ENCODE data around the gene SP100.

SP100 gene

DNA sequence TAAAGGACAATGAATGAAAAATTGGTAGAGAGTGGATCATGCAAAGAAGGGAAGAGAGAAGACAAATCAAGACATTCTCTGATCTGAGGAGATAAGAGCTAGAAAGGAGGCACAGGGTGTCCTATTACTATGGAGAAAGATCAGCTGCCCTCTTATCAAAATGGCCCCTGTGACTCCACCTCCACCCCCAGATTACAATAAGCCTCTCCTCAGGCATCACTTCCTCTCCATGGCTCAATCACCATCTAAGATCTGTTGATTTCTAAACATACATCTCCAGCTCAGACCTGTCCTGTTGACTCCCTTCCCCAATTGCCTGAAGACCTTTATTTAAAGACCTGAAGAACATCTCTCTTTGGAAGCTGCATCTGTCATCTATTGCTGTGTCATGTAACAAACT, 43.2 kb downstream of the SP100 start:
- DNase-seq: peak in 3 of 4 experiments; percentile 21 to 34 (median 33)

DNA sequence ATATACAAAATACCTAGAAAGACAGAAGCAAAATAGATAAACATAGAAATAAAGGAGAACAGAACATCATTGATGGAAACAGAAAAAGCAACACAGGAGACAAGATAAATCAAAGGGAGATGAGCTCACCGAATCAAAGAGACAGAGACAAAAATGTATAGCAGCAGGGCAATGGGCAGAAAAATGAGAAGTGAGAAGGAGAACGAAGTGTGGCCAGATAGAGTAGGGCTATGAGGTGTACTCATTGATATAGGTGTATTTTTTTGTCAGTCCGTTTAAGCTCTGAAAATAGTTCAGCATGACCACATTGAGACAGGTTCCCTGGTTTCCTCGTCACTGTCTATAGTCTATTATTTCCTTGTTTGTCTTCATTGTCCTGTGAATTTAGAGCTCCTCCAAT, 55.1 kb downstream of the SP100 start:
- DNase-seq: no peak

DNA sequence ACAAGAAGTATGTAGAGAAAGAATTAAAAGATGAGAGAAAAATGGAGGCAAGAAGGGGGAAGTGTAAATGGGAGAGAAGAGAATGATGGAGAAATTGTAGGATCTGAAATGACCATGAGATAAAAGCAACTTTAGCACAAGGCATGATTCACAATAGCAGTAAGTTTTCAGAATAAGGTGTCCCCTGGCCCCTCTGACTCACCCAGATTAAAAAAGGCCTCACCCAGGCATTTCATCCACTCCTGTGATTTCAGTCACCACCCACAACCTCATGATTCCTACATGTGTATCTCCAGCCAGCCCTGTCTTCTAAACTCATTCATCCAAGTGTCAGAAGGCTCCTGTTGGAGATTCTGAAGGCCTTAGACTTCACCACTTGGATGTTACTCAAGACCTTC, 56.6 kb downstream of the SP100 start:
- peak; percentile 67 to 86 (median 69) for DNase-seq

DNA sequence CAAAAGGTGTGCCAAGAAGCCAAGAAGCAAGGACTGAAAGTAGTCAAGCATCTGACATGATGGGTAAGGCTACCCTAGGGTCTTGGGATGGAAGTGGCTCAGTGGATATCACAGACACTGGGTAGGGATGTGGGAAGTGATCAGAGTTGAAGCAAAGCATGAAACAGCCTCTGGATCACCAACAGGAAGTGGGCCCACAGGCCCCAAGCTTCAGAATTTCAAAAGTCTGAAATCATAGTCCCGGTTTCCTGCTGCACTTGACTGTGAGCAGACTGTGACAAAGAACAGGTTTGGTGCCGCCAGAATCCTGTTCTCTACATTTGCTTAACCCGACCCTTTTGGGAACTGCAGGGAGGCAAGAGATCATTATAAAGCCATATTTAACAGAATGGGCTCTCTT, 57.4 kb downstream of the SP100 start:
- peak; percentile 65 to 73 (median 70) for DNase-seq

DNA sequence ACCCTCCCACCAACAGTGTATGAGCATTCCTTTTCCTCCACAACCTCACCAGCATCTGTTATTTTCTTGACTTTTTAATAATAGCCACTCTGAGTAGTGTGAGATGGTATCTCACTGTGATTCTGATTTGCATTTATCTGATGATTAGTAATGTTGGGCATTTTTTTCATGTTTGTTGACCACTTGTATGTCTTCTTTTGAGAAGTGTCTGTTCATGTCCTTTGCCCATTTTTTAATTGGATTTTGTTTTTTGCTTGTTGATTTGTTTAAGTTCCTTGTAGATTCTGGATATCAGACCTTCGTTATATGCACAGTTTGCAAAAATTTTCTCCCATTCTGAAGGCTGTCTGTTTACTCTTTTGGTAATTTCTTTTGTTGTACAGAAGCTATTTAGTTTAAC, 59.1 kb downstream of the SP100 start:
- DNase-seq: no peak

DNA sequence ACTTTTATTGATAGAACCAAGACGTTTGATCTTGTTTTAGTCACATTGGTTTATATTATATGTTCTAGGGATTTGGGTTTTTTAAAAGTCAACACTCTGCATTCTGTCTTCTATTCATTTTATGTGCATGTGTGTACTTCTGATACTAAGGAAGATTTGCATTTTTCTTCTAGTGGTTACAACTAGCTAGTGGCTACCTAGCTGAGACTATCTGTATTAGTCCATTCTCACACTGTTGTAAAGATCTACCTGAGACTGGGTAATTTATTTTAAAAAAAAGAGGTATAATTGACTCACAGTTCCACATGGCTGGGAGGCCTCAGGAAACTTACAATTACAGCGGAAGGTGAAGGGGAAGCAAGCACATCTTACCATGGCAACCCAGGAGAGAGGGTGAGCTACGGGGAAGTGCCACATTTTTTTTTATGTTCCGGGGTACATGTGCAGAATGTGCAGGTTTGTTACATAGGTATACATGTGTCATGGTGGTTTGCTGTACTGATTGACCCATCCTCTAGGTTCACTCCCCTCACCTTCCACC, 69.9 kb downstream of the SP100 start:
- no peak for DNase-seq

DNA sequence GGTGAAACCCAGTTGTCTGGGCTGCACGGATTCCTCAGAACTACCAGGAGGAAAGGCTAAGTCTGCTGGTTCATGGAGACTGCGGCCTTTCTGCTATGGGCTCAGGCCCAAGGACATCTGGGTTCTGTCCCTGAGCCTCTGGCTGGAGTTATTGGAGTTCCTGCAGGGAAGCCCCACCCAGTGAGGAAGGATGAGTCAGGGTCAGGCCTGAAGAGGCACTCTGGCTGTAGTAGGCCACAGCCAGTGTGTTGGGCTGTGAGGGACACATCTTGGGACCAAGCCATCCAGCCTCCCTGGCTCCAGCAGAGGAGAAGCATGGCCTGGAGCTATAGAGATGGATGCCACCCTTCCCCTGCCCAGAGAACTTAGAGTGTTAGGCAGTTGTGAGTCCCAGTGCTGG, 75.2 kb downstream of the SP100 start:
- peak in 3 of 4 experiments; percentile 13 to 28 (median 15) for DNase-seq

DNA sequence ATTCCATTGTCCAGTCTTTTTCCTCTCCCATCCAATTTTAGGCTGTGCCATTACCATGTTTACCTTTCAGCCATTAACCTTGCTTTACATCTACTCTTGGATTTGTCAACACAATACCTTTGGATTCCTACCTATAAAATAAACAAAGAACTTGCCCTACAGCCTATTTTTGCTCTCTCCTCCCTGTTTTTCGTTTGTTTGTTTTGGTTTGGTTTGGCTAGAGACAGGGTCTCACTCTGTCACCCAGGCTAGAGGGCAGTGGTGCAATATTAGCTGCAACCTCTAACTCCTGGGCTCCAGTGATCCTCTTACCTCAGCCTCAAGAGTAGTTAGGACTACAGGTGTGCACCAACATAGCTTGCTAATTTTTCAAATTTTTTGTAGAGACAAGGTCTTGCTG, 76.1 kb downstream of the SP100 start:
- DNase-seq: no peak

DNA sequence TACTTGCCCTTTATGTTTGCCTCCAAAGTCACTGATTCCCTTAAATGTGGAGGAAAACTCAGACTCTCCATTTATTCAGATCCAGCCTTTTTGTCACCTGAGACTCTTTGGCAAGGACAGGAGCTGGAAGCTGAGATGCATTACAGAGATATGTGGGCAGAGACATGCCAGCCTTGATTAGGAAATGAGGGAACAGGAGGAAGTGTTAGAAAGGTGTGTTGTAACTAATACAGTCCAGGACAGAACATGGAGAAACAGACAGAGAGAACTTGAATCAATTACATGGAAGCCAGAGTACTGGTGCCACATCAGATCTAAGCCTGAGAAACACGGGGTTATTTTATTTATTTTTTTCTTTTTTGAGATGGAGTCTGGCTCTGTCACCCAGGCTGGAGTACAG, 79.0 kb downstream of the SP100 start:
- DNase-seq: no peak

DNA sequence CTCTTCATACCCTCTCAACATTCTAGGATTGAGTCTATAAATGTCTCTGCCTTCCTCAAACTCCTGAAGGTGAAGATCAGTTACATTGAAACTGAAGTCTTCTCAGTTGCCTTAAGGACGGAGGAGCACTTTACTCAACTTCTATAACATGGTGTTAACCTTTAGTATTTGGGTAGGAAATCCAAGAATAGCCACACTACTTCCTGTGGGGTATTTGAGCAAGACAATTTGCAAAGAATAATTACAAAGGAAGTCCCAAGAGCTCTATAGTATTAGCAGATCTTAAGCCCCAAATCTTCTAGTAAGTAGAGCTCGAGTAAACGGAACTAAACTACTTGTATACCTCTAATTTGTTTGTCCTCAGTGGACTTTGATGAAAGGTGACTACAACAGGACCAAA, 80.9 kb downstream of the SP100 start:
- no peak for DNase-seq

DNA sequence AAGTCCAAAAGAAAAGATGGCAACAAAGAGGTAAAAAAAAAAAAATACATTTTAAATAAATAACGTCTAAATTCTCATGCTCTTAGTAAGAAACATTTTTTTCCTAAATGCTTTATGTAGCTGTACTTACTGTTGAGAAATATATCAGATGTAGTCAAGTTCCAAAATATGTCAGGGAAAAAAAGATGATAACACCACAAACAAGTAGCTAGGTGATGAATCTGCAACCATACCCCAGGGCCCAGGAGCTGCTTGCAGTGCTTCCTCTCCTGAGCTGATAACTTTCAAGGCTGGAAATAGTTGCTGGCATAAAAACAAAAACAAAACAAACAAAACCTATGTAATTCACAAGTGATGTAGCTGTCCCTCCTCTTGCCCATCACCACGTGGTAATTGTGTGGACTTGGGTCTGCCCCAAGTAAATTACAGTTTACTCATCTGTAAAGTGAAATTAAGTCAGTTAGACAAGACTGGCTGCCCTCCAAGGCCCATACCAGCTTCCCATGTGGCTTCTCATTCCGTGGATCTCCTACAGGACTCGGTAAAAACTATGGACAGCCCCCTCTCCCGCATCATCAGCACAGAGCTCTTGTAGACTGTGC, 82.6 kb downstream of the SP100 start:
- no peak for DNase-seq

DNA sequence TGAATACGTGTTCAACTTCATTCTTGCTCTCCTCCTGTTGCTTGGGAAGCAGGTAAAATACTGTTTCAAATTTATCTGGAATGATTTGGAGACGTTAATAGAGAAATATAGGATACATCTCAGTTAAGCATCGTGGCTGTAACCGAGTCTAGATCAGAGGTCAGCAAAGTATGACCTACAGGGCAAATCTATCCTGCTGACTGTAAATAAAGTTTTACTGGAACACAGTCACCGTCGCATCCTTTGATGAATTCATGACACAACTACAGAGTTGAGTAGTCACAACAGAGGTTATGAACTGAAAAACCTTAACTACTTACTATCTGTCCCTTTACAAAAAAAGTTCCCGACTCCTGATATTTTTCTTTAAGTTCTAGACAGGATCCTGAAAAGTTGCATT, 86.6 kb downstream of the SP100 start:
- DNase-seq: no peak

DNA sequence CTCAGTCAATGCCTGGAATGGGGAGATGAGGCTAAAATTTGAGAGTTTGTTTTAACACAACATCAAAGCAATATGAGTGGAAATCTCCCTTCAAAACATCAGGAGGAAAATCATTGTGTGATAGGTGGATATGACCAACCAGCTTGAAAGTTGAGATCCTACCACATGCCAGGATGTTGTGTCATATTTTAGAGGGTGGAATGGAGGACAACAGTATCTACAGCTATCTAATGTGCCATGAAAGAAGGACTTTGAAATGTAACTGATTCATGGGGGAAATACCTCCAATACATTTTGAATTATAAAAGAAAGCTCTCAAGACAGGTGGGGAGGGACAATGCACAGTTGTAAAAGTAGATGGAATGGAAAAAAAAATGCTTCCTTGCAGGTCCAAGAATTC, 87.8 kb downstream of the SP100 start:
- DNase-seq: no peak

DNA sequence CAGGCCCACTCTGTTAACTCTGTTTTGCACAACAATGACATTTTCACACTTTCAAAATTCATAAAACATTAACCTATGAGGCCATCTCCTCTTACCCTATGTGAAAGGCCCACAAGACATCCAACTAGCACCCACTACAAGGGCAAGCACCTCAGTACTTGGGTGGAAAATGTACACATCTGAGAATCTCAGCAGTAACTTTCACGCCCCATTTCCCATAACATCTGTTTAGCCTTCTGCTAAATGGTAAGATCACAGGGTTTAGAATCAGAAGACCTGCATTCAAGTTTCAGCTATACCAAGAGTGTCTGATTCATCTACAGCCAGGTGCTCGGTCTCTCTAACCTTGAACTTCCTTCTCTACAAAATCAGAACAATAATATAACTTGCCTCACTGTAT, 89.2 kb downstream of the SP100 start:
- DNase-seq: no peak

DNA sequence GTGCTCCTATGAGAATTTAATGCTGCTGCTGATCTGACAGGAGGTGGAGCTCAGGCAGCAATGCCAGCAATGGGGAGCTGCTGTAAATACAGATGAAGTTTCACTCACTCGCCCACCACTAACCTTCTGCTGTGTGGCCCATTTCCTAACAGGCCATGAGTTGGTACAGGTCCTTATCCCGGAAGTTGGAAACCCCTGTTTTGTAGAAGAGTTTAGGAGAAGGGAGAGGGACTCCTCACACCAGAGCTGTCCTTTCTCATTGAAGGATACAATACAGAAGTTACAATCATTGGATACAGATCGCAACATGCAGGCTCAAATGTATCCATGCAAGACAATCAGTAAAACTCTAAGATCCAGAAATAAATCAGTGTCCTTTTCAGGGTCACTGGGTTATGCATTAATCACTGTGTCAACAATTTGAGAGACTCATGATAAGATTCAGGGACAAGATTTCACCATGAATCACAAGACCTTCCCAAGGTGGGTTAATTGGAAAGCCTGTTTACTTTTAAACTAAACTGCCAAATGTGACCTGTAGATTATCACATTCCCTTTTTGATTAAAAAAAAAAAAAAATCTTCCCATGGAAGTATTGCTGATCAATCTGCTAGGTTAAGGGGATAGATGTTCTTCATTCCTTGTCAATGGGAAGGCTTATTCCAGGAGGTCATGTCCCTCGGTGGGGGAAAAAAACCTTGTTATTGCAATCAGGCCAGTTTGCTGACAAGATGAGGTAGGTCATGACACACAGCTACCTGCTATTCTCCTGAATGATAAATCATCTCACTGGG, 97.2 kb downstream of the SP100 start:
- DNase-seq: no peak

DNA sequence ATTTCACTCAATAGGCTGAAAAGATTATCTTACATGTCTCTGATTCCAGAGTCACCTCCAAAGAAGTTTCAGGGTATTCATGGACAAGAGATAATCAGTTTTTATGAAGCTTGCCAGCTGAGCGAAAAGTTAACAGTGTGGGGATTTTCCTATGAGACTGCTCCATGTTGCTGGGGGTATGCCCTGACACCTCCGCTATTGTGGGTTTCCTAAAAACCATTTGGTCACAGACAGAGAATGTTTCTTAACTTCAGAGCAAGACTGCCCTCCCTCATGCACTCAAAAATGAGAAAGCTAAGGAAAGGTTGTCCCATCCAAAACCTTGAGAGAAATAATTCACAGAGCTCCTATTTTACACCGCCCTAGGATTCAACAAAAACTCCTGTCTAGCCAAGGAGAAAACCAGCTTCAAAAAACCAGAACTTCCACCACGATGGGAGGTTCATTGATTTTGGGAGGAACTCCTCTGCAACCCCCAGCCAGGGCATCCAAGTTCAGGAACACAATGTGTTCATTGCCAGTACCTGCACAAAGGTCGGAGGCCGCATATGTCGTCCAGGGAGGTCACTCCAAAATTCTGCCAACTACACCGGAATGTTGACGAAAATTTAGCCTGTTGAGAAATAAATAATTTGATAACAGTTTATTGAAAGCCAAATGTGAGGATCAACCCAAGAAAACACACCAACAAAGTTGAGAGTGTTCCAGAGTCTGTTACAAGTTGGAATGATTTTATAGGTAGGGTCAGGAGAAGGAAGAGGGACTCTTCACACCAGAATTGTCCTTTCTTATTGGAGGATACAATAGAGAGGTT, 104.3 kb downstream of the SP100 start:
- no peak for DNase-seq

DNA sequence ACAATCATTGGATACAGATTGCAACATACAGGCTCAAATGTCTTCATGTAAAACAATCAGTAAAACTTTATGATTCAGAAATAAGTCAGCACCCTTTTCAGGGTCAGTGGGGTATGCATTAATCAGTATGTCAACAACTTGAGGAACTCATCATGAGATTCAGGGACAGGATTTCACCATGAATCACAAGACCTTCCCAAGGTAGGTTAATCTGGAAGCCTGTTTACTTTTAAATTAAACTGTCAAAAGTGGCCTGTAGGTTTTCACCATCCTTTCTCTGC, 104.8 kb downstream of the SP100 start:
- DNase-seq: no peak

DNA sequence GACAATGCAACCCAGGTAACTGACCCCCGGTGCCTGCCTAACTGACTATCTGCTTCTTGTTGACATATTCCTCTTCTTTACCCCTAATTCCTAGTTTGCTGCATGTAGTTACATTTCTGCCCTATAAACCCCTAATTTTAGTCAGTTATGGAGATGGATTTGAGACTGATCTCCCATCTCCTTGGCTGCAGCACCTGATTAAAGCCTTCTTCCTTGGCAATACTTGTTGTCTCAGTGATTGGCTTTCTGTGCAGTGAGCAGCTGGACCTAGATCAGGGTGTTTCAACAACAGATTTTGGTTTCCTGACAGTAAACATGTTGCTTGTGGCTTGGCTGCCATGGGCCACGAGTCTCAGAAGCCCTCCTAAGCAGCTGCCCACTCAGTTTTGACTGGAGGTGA, 105.4 kb downstream of the SP100 start:
- no peak for DNase-seq

DNA sequence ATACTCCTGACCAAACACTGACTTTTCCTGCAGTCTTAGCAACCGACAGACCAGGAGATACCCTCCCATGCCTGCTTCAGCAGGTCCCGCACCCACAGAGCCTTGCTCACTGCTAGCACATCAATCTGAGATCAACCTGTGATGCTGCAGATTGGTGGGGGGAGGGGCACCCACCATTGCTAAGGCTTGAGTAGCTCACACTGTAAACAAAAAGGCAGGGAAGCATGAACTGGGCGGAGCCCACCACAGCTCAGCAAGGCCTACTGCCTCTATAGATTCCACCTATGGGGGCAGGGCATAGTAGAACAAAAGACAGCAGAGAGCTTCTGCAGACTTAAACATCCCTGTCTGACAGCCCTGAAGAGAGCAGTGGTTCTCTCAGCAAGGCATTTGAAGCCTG, 109.7 kb downstream of the SP100 start:
- DNase-seq: no peak

DNA sequence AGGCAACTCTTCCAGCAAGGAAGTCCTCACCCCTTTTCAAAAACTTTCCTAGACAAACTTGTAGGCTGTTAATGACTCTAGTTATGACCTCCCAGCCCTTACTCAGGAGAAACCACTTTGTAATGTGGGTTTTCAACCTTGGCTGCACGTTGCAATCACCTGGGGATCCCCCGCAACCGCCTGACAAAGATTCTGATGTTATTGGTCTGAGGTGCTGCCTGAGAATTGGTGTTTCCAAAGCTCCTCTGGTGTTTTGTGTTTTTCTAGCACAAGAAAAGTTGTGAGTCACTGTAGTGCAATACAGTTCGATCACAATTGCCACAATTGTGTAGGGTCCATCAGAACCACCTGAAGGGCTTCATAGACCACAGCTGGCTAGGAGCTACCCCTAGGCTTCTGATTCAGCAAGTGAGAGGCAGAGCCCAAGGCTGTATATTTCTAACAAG, 121.6 kb downstream of the SP100 start:
- no peak for DNase-seq

DNA sequence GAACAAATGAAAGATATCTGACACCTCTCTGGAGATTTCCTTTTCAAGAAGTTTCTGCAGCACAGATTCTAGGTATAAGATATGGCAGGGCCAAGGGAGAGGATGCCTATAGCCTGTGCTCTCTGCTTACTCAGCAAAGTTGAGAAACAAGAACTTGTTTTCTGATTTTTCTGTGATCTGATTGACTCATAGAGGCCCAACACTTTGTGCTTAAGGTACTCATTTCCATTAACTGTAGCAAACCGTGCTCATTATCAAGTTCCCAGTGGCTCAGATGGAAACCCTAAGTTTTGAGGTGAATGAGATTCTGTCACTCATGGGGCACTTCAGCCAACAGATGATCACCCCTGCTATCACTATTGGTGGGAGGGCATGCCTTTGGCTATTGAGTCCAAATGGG, 124.3 kb downstream of the SP100 start:
- no peak for DNase-seq

DNA sequence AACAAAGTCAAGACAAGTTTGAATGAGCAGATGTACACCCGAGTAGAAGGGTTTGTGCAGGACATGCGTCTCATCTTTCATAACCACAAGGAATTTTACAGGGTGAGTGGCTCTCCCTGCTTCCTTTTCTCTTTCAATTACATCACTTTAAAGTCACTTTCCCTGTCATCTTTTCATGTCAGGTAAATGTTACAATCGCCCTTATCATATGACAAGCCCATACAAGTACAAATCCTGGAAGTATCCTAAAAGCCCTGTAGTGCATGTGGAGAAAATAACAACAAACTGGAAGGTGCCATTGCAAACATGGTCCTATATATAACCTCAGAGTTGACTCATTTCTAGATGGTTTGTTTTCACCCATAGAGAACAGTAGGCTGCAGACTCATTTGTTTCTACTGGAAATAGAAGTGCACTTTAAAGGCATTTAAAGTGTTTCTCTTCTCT, 126.0 kb downstream of the SP100 start:
- no peak for DNase-seq

DNA sequence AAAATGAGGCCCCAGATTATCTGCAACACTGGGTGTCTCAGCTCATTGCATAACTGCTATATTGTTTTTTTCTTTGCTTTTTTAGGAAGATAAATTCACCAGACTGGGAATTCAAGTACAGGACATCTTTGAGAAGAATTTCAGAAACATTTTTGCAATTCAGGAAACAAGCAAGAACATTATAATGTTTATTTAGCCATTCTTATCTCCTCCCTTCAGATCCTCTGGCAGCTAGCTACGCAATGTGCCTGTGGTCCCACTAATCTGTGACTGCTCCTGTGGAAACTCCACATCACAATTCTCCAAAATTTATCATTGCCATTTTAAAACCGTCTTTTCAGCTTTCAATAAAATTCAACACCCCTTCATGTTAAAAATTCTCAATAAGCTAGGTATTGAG, 126.8 kb downstream of the SP100 start:
- DNase-seq: no peak

DNA sequence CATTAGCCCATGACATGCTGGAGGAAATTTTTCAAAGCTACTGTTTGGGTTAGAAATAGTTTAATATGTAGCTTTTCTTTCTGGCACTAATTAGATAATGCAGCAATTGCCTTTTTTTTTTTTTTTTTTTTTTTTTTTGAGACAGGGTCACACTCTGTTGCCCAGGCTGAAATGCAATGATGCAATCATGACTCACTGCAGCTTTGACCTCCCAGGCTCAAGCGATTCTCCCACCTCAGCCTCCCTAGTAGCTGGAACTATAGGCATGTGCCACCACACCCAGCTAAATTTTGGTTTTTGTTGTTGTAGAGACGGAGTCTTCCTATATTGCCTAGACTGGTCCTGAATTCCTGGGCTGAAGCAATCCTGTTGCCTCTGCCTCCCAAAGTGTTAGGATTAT, 136.2 kb downstream of the SP100 start:
- no peak for DNase-seq
